ENCODE results near the gene TSPAN31. TPM values are rescaled to one million over a fixed set of nuclear protein-coding genes. Genes with fewer than 3 reads are reported as not detected.

TSPAN31 gene
- total RNA-seq, 1 donor from 2014 or later, result 21.5 TPM

- Mint-ChIP-seq H3K36me3 (ENCODE audit: low read depth) (peaks cover 18% of the 10 kb centered on the region), H3K27me3 (ENCODE audit: low read depth) (no peaks in the 10 kb centered on the region), H3K9me3 (ENCODE audit: low read depth) (no peaks in the 10 kb centered on the region), H3K4me1 (ENCODE audit: low read depth) (peaks cover 44% of the 10 kb centered on the region), H3K4me3 (ENCODE audit: unreplicated experiment) (peak overlapping the region; percentile 88), H3K27ac (ENCODE audit: unreplicated experiment) (peak overlapping the region; percentile 72)
- DNase-seq (ENCODE audit: low spot score), result no peak
- TF ChIP-seq CTCF (IDR thresholded peaks at IDR 0.05), result no peak
These were observed 9.0 kb downstream of the TSPAN31 start for GRCh38 chr12:57753756-57754337.

GRCh38 chr12:57754411-57755193, 9.8 kb downstream of the TSPAN31 start, which contains the start of gene MARCHF9:
TSS of gene MARCHF9 (plus strand) at chr12:57755103. CDS start at chr12:57755529, 426 bp downstream.
- Mint-ChIP-seq H3K27ac (ENCODE audit: unreplicated experiment) (peak within 1 kb of the TSS; percentile 72), H3K9me3 (ENCODE audit: low read depth) (no peaks in the 10 kb centered on the region), H3K4me1 (ENCODE audit: low read depth) (peaks cover 44% of the 10 kb centered on the region), H3K36me3 (ENCODE audit: low read depth) (peaks cover 16% of the 10 kb centered on the region), H3K27me3 (ENCODE audit: low read depth) (no peaks in the 10 kb centered on the region), H3K4me3 (ENCODE audit: unreplicated experiment) (peak within 1 kb of the TSS; percentile 88)
- no peak for TF ChIP-seq CTCF (IDR thresholded peaks at IDR 0.05)
- DNase-seq (ENCODE audit: low spot score), result no peak

GRCh38 chr12:57755194-57755453, 10.3 kb downstream of the TSPAN31 start:
- no peak for TF ChIP-seq CTCF (IDR thresholded peaks at IDR 0.05)
- H3K27ac Mint-ChIP-seq (ENCODE audit: unreplicated experiment), result no peak overlapping the region
- H3K36me3 Mint-ChIP-seq (ENCODE audit: low read depth), result peaks cover 15% of the 10 kb centered on the region
- no peaks in the 10 kb centered on the region for H3K27me3 Mint-ChIP-seq (ENCODE audit: low read depth)
- H3K4me1 Mint-ChIP-seq (ENCODE audit: low read depth), result peaks cover 43% of the 10 kb centered on the region
- H3K9me3 Mint-ChIP-seq (ENCODE audit: low read depth), result no peaks in the 10 kb centered on the region
- no peak for DNase-seq (ENCODE audit: low spot score)
- H3K4me3 Mint-ChIP-seq (ENCODE audit: unreplicated experiment), result peak overlapping the region; percentile 38

GRCh38 chr12:57755454-57756372, 10.9 kb downstream of the TSPAN31 start:
- Mint-ChIP-seq H3K4me1 (ENCODE audit: low read depth) (peaks cover 37% of the 10 kb centered on the region), H3K27me3 (ENCODE audit: low read depth) (no peaks in the 10 kb centered on the region), H3K36me3 (ENCODE audit: low read depth) (peaks cover 14% of the 10 kb centered on the region), H3K9me3 (ENCODE audit: low read depth) (no peaks in the 10 kb centered on the region), H3K4me3 (ENCODE audit: unreplicated experiment) (peak overlapping the region; percentile 70), H3K27ac (ENCODE audit: unreplicated experiment) (no peak overlapping the region)
- no peak for DNase-seq (ENCODE audit: low spot score)
- TF ChIP-seq CTCF (IDR thresholded peaks at IDR 0.05), result no peak

All from chondrocyte (in vitro differentiated cells).